HepG2 (cell line): ENCODE measurements around the gene ASF1B. TPM values are rescaled to one million over a fixed set of nuclear protein-coding genes. Genes with fewer than 3 reads are reported as not detected.

Experiments used
- BHLHE40 ChIP-seq: IDR thresholded peaks from 2 replicates; pipeline ENCODE4 v1.6.1; 2011; ENCODE audit warnings: low read length, improper control_type of control experiment
- FOXO1 ChIP-seq: sonication (generic); formaldehyde crosslinking; IDR thresholded peaks from 2 replicates; pipeline ENCODE4 v1.4.0; 2020; ENCODE audit warnings: missing genetic modification reagents
- JARID2 ChIP-seq: sonication (generic); formaldehyde crosslinking; IDR thresholded peaks from 2 replicates; pipeline ENCODE4 v1.8.1; 2023; ENCODE audit warnings: missing genetic modification reagents, inconsistent platforms; ENCODE audit not compliant: insufficient replicate concordance
- KLF6 ChIP-seq: IDR thresholded peaks from 2 replicates; pipeline ENCODE4 v1.8.0; 2016; ENCODE audit warnings: missing biosample characterization, missing genetic modification reagents
- KLF9 ChIP-seq: IDR thresholded peaks from 2 replicates; pipeline ENCODE4 v1.6.1; 2016; ENCODE audit warnings: low read depth
- NR2F6 ChIP-seq, 2 experiments: IDR thresholded peaks; 2 replicates each; pipeline ENCODE4 v1.6.1; 2016; ENCODE audit warnings: antibody characterized with exemption in 1 of 2, mild to moderate bottlenecking in 1 of 2
- RARG ChIP-seq: sonication (generic); formaldehyde crosslinking; IDR thresholded peaks from 2 replicates; pipeline ENCODE4 v1.4.0; 2020; ENCODE audit warnings: low read depth, mild to moderate bottlenecking, missing genetic modification reagents
- RFX3 ChIP-seq: IDR thresholded peaks from 2 replicates; pipeline ENCODE4 v1.6.1; 2016; ENCODE audit warnings: missing biosample characterization, missing genetic modification reagents
- ZNF337 ChIP-seq: sonication (generic); formaldehyde crosslinking; IDR thresholded peaks from 2 replicates; pipeline ENCODE4 v1.5.1; 2020; ENCODE audit warnings: missing genetic modification reagents, low read depth, mild to moderate bottlenecking, borderline replicate concordance
- ZNF605 ChIP-seq: sonication (generic); formaldehyde crosslinking; IDR thresholded peaks from 2 replicates; pipeline ENCODE4 v1.8.0; 2022; ENCODE audit warnings: mild to moderate bottlenecking, missing genetic modification reagents
- ZNF775 ChIP-seq: sonication (generic); formaldehyde crosslinking; IDR thresholded peaks from 2 replicates; pipeline ENCODE4 v1.4.0; 2020; ENCODE audit warnings: missing genetic modification reagents, mild to moderate bottlenecking, moderate library complexity, borderline replicate concordance
- ZSCAN22 ChIP-seq: sonication (generic); formaldehyde crosslinking; IDR thresholded peaks from 2 replicates; pipeline ENCODE4 v1.4.0; 2020; ENCODE audit warnings: mild to moderate bottlenecking, missing genetic modification reagents
- polyA plus RNA-seq, 8 experiments: library from polyadenylated mRNA; depleted of rRNA in 3 of 8; stranded (reverse) in 7 of 8; unstranded in 1 of 8; fragments of >200 nt; fragmentation: Illumina TruSeq in 4 of 8; extraction: Trizol in 4 of 8; gene quantifications; 2 replicates each; pipeline versions ENCODE4 v1.2.1 to v1.2.3, GENCODE V29; 2011 to 2016; ENCODE audit warnings: low read depth in 4 of 8, missing spikeins in 1 of 8, mixed read lengths in 1 of 8; ENCODE audit not compliant: insufficient read depth in 1 of 8
- total RNA-seq, 5 experiments: library from RNA; depleted of rRNA; stranded (reverse); fragments of >200 nt; fragmentation: Illumina TruSeq; extraction: Trizol; gene quantifications; 2 replicates each; pipeline ENCODE4 v1.2.3, GENCODE V29; 2016; ENCODE audit warnings: low read depth in 1 of 5
- TF ChIP-seq, protein P1 (sequence below): sonication (generic); formaldehyde crosslinking; IDR thresholded peaks from 2 replicates; pipeline ENCODE4 v1.4.0; 2020; ENCODE audit warnings: missing genetic modification reagents
- TF ChIP-seq, protein P2 (sequence below): sonication (generic); formaldehyde crosslinking; IDR thresholded peaks from 2 replicates; pipeline ENCODE4 v1.8.0; 2022; ENCODE audit warnings: missing genetic modification reagents, mild to moderate bottlenecking, borderline replicate concordance
- TF ChIP-seq, protein P3 (sequence below): sonication (generic); formaldehyde crosslinking; IDR thresholded peaks from 2 replicates; pipeline ENCODE4 v1.9.0; 2021; ENCODE audit warnings: missing genetic modification reagents, borderline replicate concordance
- TF ChIP-seq, protein P4 (sequence below): sonication (generic); formaldehyde crosslinking; IDR thresholded peaks from one replicate; pipeline ENCODE4 v1.5.1; 2020; ENCODE audit warnings: mild to moderate bottlenecking, missing genetic modification reagents; ENCODE audit errors: not compliant biosample characterization

Gene ASF1B
- total and polyA plus RNA-seq, 2 of the 13 experiments (the other 11 are each of a cell fraction or from before 2014, with no cell fraction given) = 18.2 to 24.8 TPM

DNA sequence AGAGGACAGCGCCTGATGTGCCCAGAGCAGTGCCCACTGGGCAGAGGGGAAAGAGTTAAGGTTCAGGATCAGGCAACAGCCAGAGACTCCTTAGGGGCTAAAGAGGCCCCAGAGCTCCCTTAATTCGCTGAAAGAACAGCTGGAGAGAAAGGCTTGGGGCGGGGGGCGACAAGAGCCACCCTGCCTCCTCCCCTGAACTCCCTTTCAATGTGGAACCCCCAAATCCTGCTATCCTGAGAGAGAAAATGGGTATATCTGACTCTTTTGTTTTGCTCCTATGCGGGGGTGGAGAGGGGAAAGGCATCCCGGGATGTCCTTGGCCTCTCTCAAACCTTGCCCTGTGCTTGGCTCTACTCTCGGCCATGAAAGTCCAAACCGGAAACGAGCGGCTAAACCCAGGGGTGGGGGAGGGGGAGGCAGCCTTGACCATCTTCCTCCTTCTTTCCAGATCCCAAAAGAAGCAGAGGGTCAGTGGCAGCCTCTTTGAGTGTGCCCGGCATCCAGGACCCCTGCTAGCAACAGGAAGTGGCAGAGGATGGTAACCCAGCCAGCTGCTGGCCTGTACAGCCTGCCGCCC, 23.5 kb downstream of the ASF1B start (continued):
- TF ChIP-seq NR2F6 (IDR thresholded peaks at IDR 0.05) = peak; percentile 62; the same call in 1 of the 2 replicates
- TF ChIP-seq NR2F6 (CRISPR knock-in tag; IDR thresholded peaks at IDR 0.05) = peak; percentile 78
- TF ChIP-seq ZSCAN22 (CRISPR knock-in tag) = no peak
- no peak for TF ChIP-seq ZNF775
- TF ChIP-seq, protein P1, sequence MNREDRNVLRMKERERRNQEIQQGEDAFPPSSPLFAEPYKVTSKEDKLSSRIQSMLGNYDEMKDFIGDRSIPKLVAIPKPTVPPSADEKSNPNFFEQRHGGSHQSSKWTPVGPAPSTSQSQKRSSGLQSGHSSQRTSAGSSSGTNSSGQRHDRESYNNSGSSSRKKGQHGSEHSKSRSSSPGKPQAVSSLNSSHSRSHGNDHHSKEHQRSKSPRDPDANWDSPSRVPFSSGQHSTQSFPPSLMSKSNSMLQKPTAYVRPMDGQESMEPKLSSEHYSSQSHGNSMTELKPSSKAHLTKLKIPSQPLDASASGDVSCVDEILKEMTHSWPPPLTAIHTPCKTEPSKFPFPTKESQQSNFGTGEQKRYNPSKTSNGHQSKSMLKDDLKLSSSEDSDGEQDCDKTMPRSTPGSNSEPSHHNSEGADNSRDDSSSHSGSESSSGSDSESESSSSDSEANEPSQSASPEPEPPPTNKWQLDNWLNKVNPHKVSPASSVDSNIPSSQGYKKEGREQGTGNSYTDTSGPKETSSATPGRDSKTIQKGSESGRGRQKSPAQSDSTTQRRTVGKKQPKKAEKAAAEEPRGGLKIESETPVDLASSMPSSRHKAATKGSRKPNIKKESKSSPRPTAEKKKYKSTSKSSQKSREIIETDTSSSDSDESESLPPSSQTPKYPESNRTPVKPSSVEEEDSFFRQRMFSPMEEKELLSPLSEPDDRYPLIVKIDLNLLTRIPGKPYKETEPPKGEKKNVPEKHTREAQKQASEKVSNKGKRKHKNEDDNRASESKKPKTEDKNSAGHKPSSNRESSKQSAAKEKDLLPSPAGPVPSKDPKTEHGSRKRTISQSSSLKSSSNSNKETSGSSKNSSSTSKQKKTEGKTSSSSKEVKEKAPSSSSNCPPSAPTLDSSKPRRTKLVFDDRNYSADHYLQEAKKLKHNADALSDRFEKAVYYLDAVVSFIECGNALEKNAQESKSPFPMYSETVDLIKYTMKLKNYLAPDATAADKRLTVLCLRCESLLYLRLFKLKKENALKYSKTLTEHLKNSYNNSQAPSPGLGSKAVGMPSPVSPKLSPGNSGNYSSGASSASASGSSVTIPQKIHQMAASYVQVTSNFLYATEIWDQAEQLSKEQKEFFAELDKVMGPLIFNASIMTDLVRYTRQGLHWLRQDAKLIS (CRISPR knock-in tag) = no peak
- no peak for TF ChIP-seq JARID2 (CRISPR knock-in tag)
- TF ChIP-seq, protein P2, sequence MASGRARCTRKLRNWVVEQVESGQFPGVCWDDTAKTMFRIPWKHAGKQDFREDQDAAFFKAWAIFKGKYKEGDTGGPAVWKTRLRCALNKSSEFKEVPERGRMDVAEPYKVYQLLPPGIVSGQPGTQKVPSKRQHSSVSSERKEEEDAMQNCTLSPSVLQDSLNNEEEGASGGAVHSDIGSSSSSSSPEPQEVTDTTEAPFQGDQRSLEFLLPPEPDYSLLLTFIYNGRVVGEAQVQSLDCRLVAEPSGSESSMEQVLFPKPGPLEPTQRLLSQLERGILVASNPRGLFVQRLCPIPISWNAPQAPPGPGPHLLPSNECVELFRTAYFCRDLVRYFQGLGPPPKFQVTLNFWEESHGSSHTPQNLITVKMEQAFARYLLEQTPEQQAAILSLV (CRISPR knock-in tag) = no peak
- TF ChIP-seq RFX3 (CRISPR knock-in tag) = no peak
- TF ChIP-seq ZNF337 (CRISPR knock-in tag) = no peak
- TF ChIP-seq, protein P3, sequence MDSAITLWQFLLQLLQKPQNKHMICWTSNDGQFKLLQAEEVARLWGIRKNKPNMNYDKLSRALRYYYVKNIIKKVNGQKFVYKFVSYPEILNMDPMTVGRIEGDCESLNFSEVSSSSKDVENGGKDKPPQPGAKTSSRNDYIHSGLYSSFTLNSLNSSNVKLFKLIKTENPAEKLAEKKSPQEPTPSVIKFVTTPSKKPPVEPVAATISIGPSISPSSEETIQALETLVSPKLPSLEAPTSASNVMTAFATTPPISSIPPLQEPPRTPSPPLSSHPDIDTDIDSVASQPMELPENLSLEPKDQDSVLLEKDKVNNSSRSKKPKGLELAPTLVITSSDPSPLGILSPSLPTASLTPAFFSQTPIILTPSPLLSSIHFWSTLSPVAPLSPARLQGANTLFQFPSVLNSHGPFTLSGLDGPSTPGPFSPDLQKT (CRISPR knock-in tag) = no peak
- peak; percentile 35; the same call in 1 of the 2 replicates for TF ChIP-seq ZNF605 (CRISPR knock-in tag)
- no peak for TF ChIP-seq FOXO1 (CRISPR knock-in tag)
- no peak for TF ChIP-seq RARG
- no peak for TF ChIP-seq KLF6 (CRISPR knock-in tag)
- TF ChIP-seq, protein P4, sequence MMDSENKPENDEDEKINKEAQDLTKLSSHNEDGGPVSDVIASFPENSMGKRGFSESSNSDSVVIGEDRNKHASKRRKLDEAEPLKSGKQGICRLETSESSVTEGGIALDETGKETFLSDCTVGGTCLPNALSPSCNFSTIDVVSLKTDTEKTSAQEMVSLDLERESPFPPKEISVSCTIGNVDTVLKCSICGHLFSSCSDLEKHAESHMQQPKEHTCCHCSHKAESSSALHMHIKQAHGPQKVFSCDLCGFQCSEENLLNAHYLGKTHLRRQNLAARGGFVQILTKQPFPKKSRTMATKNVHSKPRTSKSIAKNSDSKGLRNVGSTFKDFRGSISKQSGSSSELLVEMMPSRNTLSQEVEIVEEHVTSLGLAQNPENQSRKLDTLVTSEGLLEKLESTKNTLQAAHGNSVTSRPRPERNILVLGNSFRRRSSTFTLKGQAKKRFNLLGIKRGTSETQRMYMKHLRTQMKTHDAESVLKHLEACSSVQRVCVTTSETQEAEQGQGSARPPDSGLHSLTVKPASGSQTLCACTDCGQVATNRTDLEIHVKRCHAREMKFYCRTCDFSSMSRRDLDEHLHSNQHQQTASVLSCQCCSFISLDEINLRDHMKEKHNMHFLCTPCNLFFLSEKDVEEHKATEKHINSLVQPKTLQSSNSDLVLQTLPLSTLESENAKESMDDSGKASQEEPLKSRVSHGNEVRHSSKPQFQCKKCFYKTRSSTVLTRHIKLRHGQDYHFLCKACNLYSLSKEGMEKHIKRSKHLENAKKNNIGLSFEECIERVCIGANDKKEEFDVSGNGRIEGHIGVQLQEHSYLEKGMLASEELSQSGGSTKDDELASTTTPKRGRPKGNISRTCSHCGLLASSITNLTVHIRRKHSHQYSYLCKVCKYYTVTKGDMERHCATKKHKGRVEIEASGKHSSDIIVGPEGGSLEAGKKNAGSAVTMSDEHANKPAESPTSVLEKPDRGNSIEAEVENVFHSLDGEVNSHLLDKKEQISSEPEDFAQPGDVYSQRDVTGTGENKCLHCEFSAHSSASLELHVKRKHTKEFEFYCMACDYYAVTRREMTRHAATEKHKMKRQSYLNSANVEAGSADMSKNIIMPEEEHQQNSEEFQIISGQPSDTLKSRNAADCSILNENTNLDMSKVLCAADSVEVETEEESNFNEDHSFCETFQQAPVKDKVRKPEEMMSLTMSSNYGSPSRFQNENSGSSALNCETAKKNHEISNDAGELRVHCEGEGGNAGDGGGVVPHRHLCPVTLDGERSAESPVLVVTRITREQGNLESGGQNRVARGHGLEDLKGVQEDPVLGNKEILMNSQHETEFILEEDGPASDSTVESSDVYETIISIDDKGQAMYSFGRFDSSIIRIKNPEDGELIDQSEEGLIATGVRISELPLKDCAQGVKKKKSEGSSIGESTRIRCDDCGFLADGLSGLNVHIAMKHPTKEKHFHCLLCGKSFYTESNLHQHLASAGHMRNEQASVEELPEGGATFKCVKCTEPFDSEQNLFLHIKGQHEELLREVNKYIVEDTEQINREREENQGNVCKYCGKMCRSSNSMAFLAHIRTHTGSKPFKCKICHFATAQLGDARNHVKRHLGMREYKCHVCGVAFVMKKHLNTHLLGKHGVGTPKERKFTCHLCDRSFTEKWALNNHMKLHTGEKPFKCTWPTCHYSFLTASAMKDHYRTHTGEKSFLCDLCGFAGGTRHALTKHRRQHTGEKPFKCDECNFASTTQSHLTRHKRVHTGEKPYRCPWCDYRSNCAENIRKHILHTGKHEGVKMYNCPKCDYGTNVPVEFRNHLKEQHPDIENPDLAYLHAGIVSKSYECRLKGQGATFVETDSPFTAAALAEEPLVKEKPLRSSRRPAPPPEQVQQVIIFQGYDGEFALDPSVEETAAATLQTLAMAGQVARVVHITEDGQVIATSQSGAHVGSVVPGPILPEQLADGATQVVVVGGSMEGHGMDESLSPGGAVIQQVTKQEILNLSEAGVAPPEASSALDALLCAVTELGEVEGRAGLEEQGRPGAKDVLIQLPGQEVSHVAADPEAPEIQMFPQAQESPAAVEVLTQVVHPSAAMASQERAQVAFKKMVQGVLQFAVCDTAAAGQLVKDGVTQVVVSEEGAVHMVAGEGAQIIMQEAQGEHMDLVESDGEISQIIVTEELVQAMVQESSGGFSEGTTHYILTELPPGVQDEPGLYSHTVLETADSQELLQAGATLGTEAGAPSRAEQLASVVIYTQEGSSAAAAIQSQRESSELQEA (CRISPR knock-in tag) = no peak
- no peak for TF ChIP-seq KLF9 (CRISPR knock-in tag)
- TF ChIP-seq BHLHE40 = no peak
